Activated CD8-positive, alpha-beta memory T cell treated with anti-CD3 and anti-CD28 coated beads, Interleukin-2, amount 50 U/mL, for 4 hours (primary cell): ENCODE data around the gene INO80C.
"Not testable (repeated sequence)": the region's sequence is repeated elsewhere in the genome, so short reads cannot be mapped to it uniquely, and the experiment has no call there.

ENCODE experiments used
- DNase-seq: peaks from one replicate; pipeline ENCODE4 v3.0.0-alpha.2; 2020

INO80C gene

GRCh38 chr18:35512761-35513160 lies 15.0 kb upstream of the INO80C start:
- DNase-seq, result no peak

- no peak for DNase-seq
These were observed 14.1 kb upstream of the INO80C start for GRCh38 chr18:35511833-35512232.

- DNase-seq, result no peak
These were observed 13.7 kb upstream of the INO80C start for GRCh38 chr18:35511428-35511827.

GRCh38 chr18:35510076-35510651 lies 12.4 kb upstream of the INO80C start:
- DNase-seq, result no peak

- DNase-seq, result no peak
These were observed 11.1 kb upstream of the INO80C start for GRCh38 chr18:35508746-35509338.

- no peak for DNase-seq
These were observed 10.3 kb upstream of the INO80C start for GRCh38 chr18:35508030-35508429.

GRCh38 chr18:35507623-35508022 lies 9.9 kb upstream of the INO80C start:
- DNase-seq, result no peak

GRCh38 chr18:35507192-35507591 lies 9.4 kb upstream of the INO80C start:
- DNase-seq, result no peak

GRCh38 chr18:35506024-35506712 lies 8.4 kb upstream of the INO80C start:
- no peak for DNase-seq

GRCh38 chr18:35504996-35505395 lies 7.2 kb upstream of the INO80C start:
- DNase-seq, result no peak

GRCh38 chr18:35502052-35502451 lies 4.3 kb upstream of the INO80C start:
- DNase-seq, result no peak

- DNase-seq, result no peak
These were observed 3.6 kb upstream of the INO80C start for GRCh38 chr18:35501369-35501768.

- DNase-seq, result no peak
These were observed 2.4 kb upstream of the INO80C start for GRCh38 chr18:35500113-35500512.

- DNase-seq, result no peak
These were observed 762 bp downstream of the INO80C start for GRCh38 chr18:35497027-35497369.

GRCh38 chr18:35495536-35496314 lies 2.0 kb downstream of the INO80C start:
- no peak for DNase-seq

GRCh38 chr18:35494251-35495220 lies 3.2 kb downstream of the INO80C start:
- DNase-seq, result no peak

- DNase-seq, result no peak
These were observed 6.1 kb downstream of the INO80C start for GRCh38 chr18:35491700-35492077.

GRCh38 chr18:35490894-35491699 lies 6.7 kb downstream of the INO80C start:
- DNase-seq, result no peak

GRCh38 chr18:35489913-35490490 lies 7.8 kb downstream of the INO80C start:
- no peak for DNase-seq

GRCh38 chr18:35489281-35489680 lies 8.5 kb downstream of the INO80C start:
- not testable (repeated sequence) for DNase-seq

GRCh38 chr18:35488396-35488795 lies 9.4 kb downstream of the INO80C start:
- not testable (repeated sequence) for DNase-seq
